Mesenchymal stem cell (in vitro differentiated cells and primary cell): Measurements from ENCODE around the gene CUBN.
A peak's percentile ranks its signal among the peaks of the same experiment; 100 is the strongest.

ENCODE experiments used
- DNase-seq: peaks from one replicate; pipeline ENCODE4 v3.0.0-alpha.2; 2013
- H2AFZ ChIP-seq: one replicate; pipeline ENCODE4 v1.6.1; 2013; ENCODE audit warnings: low read depth, mild to moderate bottlenecking, control low read depth, inconsistent platforms, low read length, moderate library complexity
- H2AK5ac ChIP-seq: 2 replicates; pipeline ENCODE4 v1.6.1; 2013; ENCODE audit warnings: low read length, moderate library complexity, mild to moderate bottlenecking, inconsistent platforms; ENCODE audit not compliant: severe bottlenecking
- H2BK120ac ChIP-seq: one replicate; pipeline ENCODE4 v1.6.1; 2013; ENCODE audit warnings: low read depth, mild to moderate bottlenecking, inconsistent platforms, low read length, moderate library complexity
- H2BK12ac ChIP-seq, 2 experiments: one replicate each; pipeline ENCODE4 v1.6.1; 2013; ENCODE audit warnings: inconsistent platforms in 2 of 2, low read length in 2 of 2, mild to moderate bottlenecking in 2 of 2, moderate library complexity in 2 of 2, control low read depth in 1 of 2
- H2BK15ac ChIP-seq: one replicate; pipeline ENCODE4 v1.6.1; 2013; ENCODE audit warnings: mild to moderate bottlenecking, low read depth, inconsistent platforms; ENCODE audit not compliant: poor library complexity, severe bottlenecking
- H2BK5ac ChIP-seq: 2 replicates; pipeline ENCODE4 v1.6.1; 2013; ENCODE audit warnings: low read depth, mild to moderate bottlenecking, low read length, control low read depth, inconsistent platforms; ENCODE audit not compliant: poor library complexity, severe bottlenecking
- H3K14ac ChIP-seq, 2 experiments: one replicate each; pipeline ENCODE4 v1.6.1; 2013; ENCODE audit warnings: inconsistent platforms in 2 of 2, low read length in 2 of 2, control low read depth in 1 of 2, mild to moderate bottlenecking in 1 of 2, moderate library complexity in 1 of 2
- H3K18ac ChIP-seq, 2 experiments: one replicate each; pipeline ENCODE4 v1.6.1; 2013; ENCODE audit warnings: inconsistent platforms in 2 of 2, low read length in 2 of 2, control low read depth in 1 of 2, low read depth in 1 of 2, mild to moderate bottlenecking in 1 of 2
- H3K23ac ChIP-seq, 2 experiments: one replicate each; pipeline ENCODE4 v1.6.1; 2013; ENCODE audit warnings: inconsistent platforms in 2 of 2, low read length in 2 of 2, mild to moderate bottlenecking in 2 of 2, moderate library complexity in 2 of 2, control low read depth in 1 of 2
- H3K27ac ChIP-seq: 2 replicates; pipeline ENCODE4 v1.5.1; 2013; ENCODE audit warnings: mild to moderate bottlenecking, moderate library complexity, low read length, control low read depth, inconsistent platforms; ENCODE audit not compliant: poor library complexity, severe bottlenecking
- H3K27me3 ChIP-seq, 2 experiments: 2 replicates each; pipeline versions ENCODE4 v1.6.1 to v1.7.0; 2013; ENCODE audit warnings: low read length in 2 of 2, mild to moderate bottlenecking in 2 of 2, moderate library complexity in 2 of 2, control low read depth in 1 of 2, inconsistent platforms in 1 of 2; ENCODE audit not compliant: control insufficient read depth in 1 of 2, insufficient read depth in 1 of 2
- H3K36me3 ChIP-seq, 2 experiments: 2 replicates each; pipeline versions ENCODE4 v1.6.1 to v1.7.0; 2013; ENCODE audit warnings: low read length in 2 of 2, control low read depth in 1 of 2, inconsistent platforms in 1 of 2, low read depth in 1 of 2, mild to moderate bottlenecking in 1 of 2; ENCODE audit not compliant: insufficient read depth in 2 of 2, control insufficient read depth in 1 of 2
- H3K4ac ChIP-seq, 2 experiments: one replicate each; pipeline ENCODE4 v1.6.1; 2013; ENCODE audit warnings: inconsistent platforms in 2 of 2, low read length in 2 of 2, mild to moderate bottlenecking in 2 of 2, moderate library complexity in 2 of 2, control low read depth in 1 of 2, low read depth in 1 of 2
- H3K4me1 ChIP-seq: 2 replicates; pipeline ENCODE4 v1.6.1; 2013; ENCODE audit warnings: low read depth, low read length, control low read depth; ENCODE audit not compliant: control insufficient read depth, insufficient read depth
- H3K4me2 ChIP-seq: 2 replicates; pipeline ENCODE4 v1.6.1; 2013; ENCODE audit warnings: low read length, mild to moderate bottlenecking, inconsistent platforms; ENCODE audit not compliant: poor library complexity, severe bottlenecking
- H3K4me3 ChIP-seq, 2 experiments: 2 replicates each; pipeline versions ENCODE4 v1.5.1 to v1.7.0; 2013; ENCODE audit warnings: low read length in 2 of 2, mild to moderate bottlenecking in 2 of 2, control low read depth in 1 of 2, low read depth in 1 of 2; ENCODE audit not compliant: insufficient read depth in 1 of 2
- H3K79me1 ChIP-seq: replicated peaks from 2 replicates; pipeline ENCODE4 v1.6.1; 2013; ENCODE audit warnings: mild to moderate bottlenecking, control low read depth, low read length, inconsistent platforms; ENCODE audit not compliant: poor library complexity, severe bottlenecking
- H3K9ac ChIP-seq: 2 replicates; pipeline ENCODE4 v1.7.0; 2013; ENCODE audit warnings: mild to moderate bottlenecking, low read length, moderate library complexity
- H3K9me3 ChIP-seq: 2 replicates; pipeline ENCODE4 v1.7.0; 2013; ENCODE audit warnings: mild to moderate bottlenecking, low read length; ENCODE audit not compliant: control insufficient read depth
- H4K8ac ChIP-seq: one replicate; pipeline ENCODE4 v1.6.1; 2013; ENCODE audit warnings: inconsistent platforms, mild to moderate bottlenecking, low read length, moderate library complexity
- H4K91ac ChIP-seq: one replicate; pipeline ENCODE4 v1.6.1; 2013; ENCODE audit warnings: mild to moderate bottlenecking, low read length, inconsistent platforms
- WGBS: methylation state at CpG from one replicate; pipeline ENCODE4 v1.1.7; 2013; ENCODE audit warnings: mixed read lengths; 5-methylcytosine and 5-hydroxymethylcytosine counted together

The CUBN gene

GRCh38 chr10:17024461-17024860 is 105.2 kb downstream of the CUBN start:
- Histone ChIP-seq H2AFZ (no peak overlapping the region), H3K27ac (peak overlapping the region; percentile 13), H2BK12ac (peak overlapping the region; percentile 51 to 75), H2BK5ac (no peak overlapping the region), H3K4ac (peak overlapping the region; percentile 13 to 71), H3K36me3 (no peaks in the 10 kb centered on the region), H3K14ac (peak overlapping the region in 1 of 2 experiments; percentile 48), H2AK5ac (peak overlapping the region; percentile 39), H4K8ac (peak overlapping the region; percentile 70), H3K23ac (no peak overlapping the region), H3K4me2 (no peak overlapping the region), H3K9ac (peak overlapping the region; percentile 94), H3K18ac (peak overlapping the region; percentile 46 to 92), H2BK15ac (no peak overlapping the region), H3K79me1 (no peaks in the 10 kb centered on the region), H4K91ac (peak overlapping the region; percentile 85), H3K27me3 (no peaks in the 10 kb centered on the region), H3K4me1 (peaks cover 8% of the 10 kb centered on the region), H3K9me3 (no peaks in the 10 kb centered on the region), H3K4me3 (no peak overlapping the region), H2BK120ac (no peak overlapping the region)
- 97% methylated on average over 3 of the region's 4 CpGs for WGBS
- DNase-seq: peak; percentile 45

- Histone ChIP-seq H3K23ac (no peak overlapping the region), H3K36me3 (peaks cover 0 to 4% of the 10 kb centered on the region in 2 experiments), H3K27me3 (no peaks in the 10 kb centered on the region), H3K4me1 (peaks cover 7% of the 10 kb centered on the region), H3K27ac (peak overlapping the region; percentile 91), H2BK15ac (no peak overlapping the region), H3K18ac (peak overlapping the region in 1 of 2 experiments; percentile 26), H4K91ac (no peak overlapping the region), H3K14ac (no peak overlapping the region), H2AFZ (no peak overlapping the region), H2BK120ac (peak overlapping the region; percentile 42), H3K9ac (peak overlapping the region; percentile 94), H3K4me3 (peak overlapping the region in 1 of 2 experiments; percentile 49), H2BK12ac (peak overlapping the region in 1 of 2 experiments; percentile 37), H3K4ac (peak overlapping the region in 1 of 2 experiments; percentile 46), H3K79me1 (no peaks in the 10 kb centered on the region), H3K4me2 (no peak overlapping the region), H2AK5ac (no peak overlapping the region), H2BK5ac (peak overlapping the region; percentile 70), H3K9me3 (no peaks in the 10 kb centered on the region), H4K8ac (no peak overlapping the region)
- 2% methylated on average over 8 of the region's 13 CpGs for WGBS
- DNase-seq: peak; percentile 99
Observed at GRCh38 chr10:17023386-17024298, 106.0 kb downstream of the CUBN start.

- H3K27me3 ChIP-seq: no peaks in the 10 kb centered on the region
- peaks cover 0 to 4% of the 10 kb centered on the region in 2 experiments for H3K36me3 ChIP-seq
- peak overlapping the region; percentile 82 for H2BK5ac ChIP-seq
- peak overlapping the region; percentile 67 for H3K27ac ChIP-seq
- H2BK120ac ChIP-seq: peak overlapping the region; percentile 37
- peak overlapping the region; percentile 94 for H3K9ac ChIP-seq
- H3K14ac ChIP-seq: no peak overlapping the region
- peak overlapping the region; percentile 62 for H2AK5ac ChIP-seq
- H3K9me3 ChIP-seq: no peaks in the 10 kb centered on the region
- peak; percentile 63 for DNase-seq
- no peak overlapping the region for H2BK15ac ChIP-seq
- H3K18ac ChIP-seq: peak overlapping the region; percentile 34 to 40
- H3K4me1 ChIP-seq: peaks cover 7% of the 10 kb centered on the region
- H2AFZ ChIP-seq: no peak overlapping the region
- H4K91ac ChIP-seq: no peak overlapping the region
- no peak overlapping the region for H3K4me2 ChIP-seq
- peak overlapping the region; percentile 67 to 78 for H2BK12ac ChIP-seq
- H3K23ac ChIP-seq: no peak overlapping the region
- H4K8ac ChIP-seq: no peak overlapping the region
- peak overlapping the region in 1 of 2 experiments; percentile 49 for H3K4me3 ChIP-seq
- no peaks in the 10 kb centered on the region for H3K79me1 ChIP-seq
- WGBS: 75% methylated on average over 5 of the region's 6 CpGs
- H3K4ac ChIP-seq: peak overlapping the region; percentile 35 to 84
Observed at GRCh38 chr10:17022896-17023295, 106.7 kb downstream of the CUBN start.

GRCh38 chr10:17022466-17022825 is 107.2 kb downstream of the CUBN start:
- H4K91ac ChIP-seq: no peak overlapping the region
- H3K4me3 ChIP-seq: peak overlapping the region in 1 of 2 experiments; percentile 49
- peak overlapping the region; percentile 67 for H3K27ac ChIP-seq
- peak overlapping the region; percentile 63 to 67 for H2BK12ac ChIP-seq
- no peaks in the 10 kb centered on the region for H3K79me1 ChIP-seq
- no peak overlapping the region for H3K14ac ChIP-seq
- DNase-seq: peak; percentile 40
- H3K9me3 ChIP-seq: no peaks in the 10 kb centered on the region
- no peak overlapping the region for H2BK15ac ChIP-seq
- no peak overlapping the region for H3K4me2 ChIP-seq
- peaks cover 7% of the 10 kb centered on the region for H3K4me1 ChIP-seq
- H2AK5ac ChIP-seq: peak overlapping the region; percentile 33
- H3K36me3 ChIP-seq: peaks cover 0 to 4% of the 10 kb centered on the region in 2 experiments
- no peak overlapping the region for H4K8ac ChIP-seq
- no peak overlapping the region for H2BK5ac ChIP-seq
- 26% methylated on average over 5 of the region's 6 CpGs for WGBS
- peak overlapping the region; percentile 94 for H3K9ac ChIP-seq
- peak overlapping the region in 1 of 2 experiments; percentile 34 for H3K18ac ChIP-seq
- H2AFZ ChIP-seq: no peak overlapping the region
- no peak overlapping the region for H3K23ac ChIP-seq
- peak overlapping the region; percentile 67 for H2BK120ac ChIP-seq
- H3K4ac ChIP-seq: peak overlapping the region in 1 of 2 experiments; percentile 35
- H3K27me3 ChIP-seq: no peaks in the 10 kb centered on the region
